ENCODE results near the gene CALN1. TPM values are rescaled to one million over a fixed set of nuclear protein-coding genes. Genes with fewer than 3 reads are reported as not detected.
"Not testable (repeated sequence)": the region's sequence is repeated elsewhere in the genome, so short reads cannot be mapped to it uniquely, and the experiment has no call there.

Gene CALN1
- polyA plus RNA-seq, 1 donor from 2014 or later = not detected

- Mint-ChIP-seq H3K9me3 (peaks cover 0 to 5% (median 2%) of the 10 kb centered on the region in 3 donors), H3K27me3 (no peaks in the 10 kb centered on the region), H3K4me3 (no peak overlapping the region), H3K36me3 (peaks cover 2% of the 10 kb centered on the region), H3K27ac (no peak overlapping the region), H3K4me1 (no peaks in the 10 kb centered on the region)
Measured at GRCh38 chr7:71857338-71857737, 554.8 kb downstream of the CALN1 start.

DNA sequence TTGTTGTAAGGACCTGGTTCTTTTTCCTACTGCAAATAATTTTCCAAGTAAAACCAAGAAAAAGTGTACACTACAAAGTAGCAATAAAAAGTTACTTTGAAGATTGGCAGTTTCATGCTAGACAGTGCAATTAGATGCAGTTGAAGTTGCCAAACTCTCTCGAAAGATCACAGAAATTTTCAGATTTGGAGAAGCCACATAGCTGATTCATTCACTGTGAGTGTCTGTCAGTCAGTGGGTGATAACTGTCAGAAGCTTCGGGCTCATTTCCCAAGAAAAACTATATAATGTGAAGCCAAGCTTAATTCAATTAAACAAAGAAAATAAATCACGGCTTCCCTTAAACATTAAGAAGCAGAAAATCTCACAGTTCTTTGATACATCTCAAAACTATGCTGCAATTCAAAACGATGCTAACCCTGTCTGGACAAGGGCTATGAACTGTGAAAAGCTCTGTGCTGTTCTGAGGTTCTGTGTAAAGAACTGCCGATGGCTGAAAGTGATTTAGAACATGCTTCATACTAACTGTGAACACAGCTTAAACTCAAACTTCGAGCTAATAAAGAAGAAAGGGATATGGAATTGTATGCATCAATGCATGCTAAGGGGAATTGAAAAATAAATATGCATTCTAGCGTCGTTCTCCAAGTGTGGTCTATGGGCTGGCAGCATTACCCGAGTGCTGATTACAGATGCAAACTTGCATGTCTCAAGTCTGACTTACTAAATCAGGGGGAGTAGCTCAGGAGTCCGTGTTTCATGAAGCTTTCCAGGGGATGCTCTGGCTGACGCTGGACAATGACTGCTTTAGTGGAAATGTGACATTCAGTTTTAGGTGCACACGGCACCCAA is 557.4 kb downstream of the CALN1 start:
- no peaks in the 10 kb centered on the region for H3K4me1 Mint-ChIP-seq
- H3K9me3 Mint-ChIP-seq = peaks cover 0 to 2% (median 0%) of the 10 kb centered on the region in 3 donors
- peaks cover 2% of the 10 kb centered on the region for H3K36me3 Mint-ChIP-seq
- no peaks in the 10 kb centered on the region for H3K27me3 Mint-ChIP-seq
- no peak overlapping the region for H3K27ac Mint-ChIP-seq
- no peak overlapping the region for H3K4me3 Mint-ChIP-seq

- Mint-ChIP-seq H3K4me1 (no peaks in the 10 kb centered on the region), H3K4me3 (no peak overlapping the region), H3K36me3 (no peaks in the 10 kb centered on the region), H3K9me3 (peaks cover 0 to 2% (median 1%) of the 10 kb centered on the region in 3 donors), H3K27ac (no peak overlapping the region), H3K27me3 (no peaks in the 10 kb centered on the region)
Measured at GRCh38 chr7:71851776-71852498, 560.2 kb downstream of the CALN1 start.

GRCh38 chr7:71846160-71846559 is 566.0 kb downstream of the CALN1 start:
- peaks cover 2 to 12% (median 5%) of the 10 kb centered on the region in 3 donors for H3K9me3 Mint-ChIP-seq
- H3K4me3 Mint-ChIP-seq = no peak overlapping the region
- no peak overlapping the region for H3K27ac Mint-ChIP-seq
- no peaks in the 10 kb centered on the region for H3K27me3 Mint-ChIP-seq
- H3K4me1 Mint-ChIP-seq = no peaks in the 10 kb centered on the region
- H3K36me3 Mint-ChIP-seq = no peaks in the 10 kb centered on the region

GRCh38 chr7:71843676-71844075 is 568.5 kb downstream of the CALN1 start:
- no peaks in the 10 kb centered on the region for H3K36me3 Mint-ChIP-seq
- H3K4me3 Mint-ChIP-seq = no peak overlapping the region
- no peak overlapping the region for H3K27ac Mint-ChIP-seq
- H3K4me1 Mint-ChIP-seq = no peaks in the 10 kb centered on the region
- peaks cover 2 to 16% (median 5%) of the 10 kb centered on the region in 3 donors for H3K9me3 Mint-ChIP-seq
- H3K27me3 Mint-ChIP-seq = no peaks in the 10 kb centered on the region

GRCh38 chr7:71842786-71843185 is 569.4 kb downstream of the CALN1 start:
- no peaks in the 10 kb centered on the region for H3K4me1 Mint-ChIP-seq
- no peak overlapping the region for H3K27ac Mint-ChIP-seq
- H3K4me3 Mint-ChIP-seq = no peak overlapping the region
- no peaks in the 10 kb centered on the region for H3K27me3 Mint-ChIP-seq
- no peaks in the 10 kb centered on the region for H3K36me3 Mint-ChIP-seq
- H3K9me3 Mint-ChIP-seq = peaks cover 2 to 16% (median 5%) of the 10 kb centered on the region in 3 donors

GRCh38 chr7:71842381-71842780 is 569.8 kb downstream of the CALN1 start:
- H3K4me1 Mint-ChIP-seq = no peaks in the 10 kb centered on the region
- H3K9me3 Mint-ChIP-seq = peaks cover 3 to 17% (median 3%) of the 10 kb centered on the region in 3 donors
- no peak overlapping the region for H3K27ac Mint-ChIP-seq
- H3K4me3 Mint-ChIP-seq = no peak overlapping the region
- no peaks in the 10 kb centered on the region for H3K27me3 Mint-ChIP-seq
- H3K36me3 Mint-ChIP-seq = no peaks in the 10 kb centered on the region

DNA sequence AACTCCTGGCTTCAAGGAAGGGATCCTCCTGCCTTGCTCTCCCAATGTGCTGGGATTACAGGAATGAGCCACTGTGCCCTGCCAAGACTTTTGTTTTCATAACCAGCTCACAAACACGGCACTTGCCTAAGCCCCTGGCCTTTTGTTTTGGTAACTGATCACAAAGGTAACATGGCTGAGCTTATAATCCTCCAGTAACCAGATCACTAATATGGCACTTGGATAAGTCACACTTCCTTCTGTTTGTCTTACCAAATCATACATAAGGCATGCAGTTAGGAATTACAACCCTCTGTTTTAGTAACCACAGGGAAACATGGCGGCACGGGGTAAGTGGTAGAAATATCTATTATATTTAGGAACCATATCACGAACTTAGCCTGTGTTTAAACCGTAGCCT is 577.1 kb downstream of the CALN1 start:
- Mint-ChIP-seq H3K27me3 (no peaks in the 10 kb centered on the region), H3K27ac (no peak overlapping the region), H3K9me3 (peaks cover 2 to 11% (median 6%) of the 10 kb centered on the region in 3 donors), H3K4me3 (no peak overlapping the region), H3K36me3 (no peaks in the 10 kb centered on the region), H3K4me1 (no peaks in the 10 kb centered on the region)

GRCh38 chr7:71829515-71829914 is 582.6 kb downstream of the CALN1 start:
- peaks cover 2 to 7% (median 7%) of the 10 kb centered on the region in 3 donors for H3K9me3 Mint-ChIP-seq
- no peaks in the 10 kb centered on the region for H3K27me3 Mint-ChIP-seq
- no peak overlapping the region for H3K27ac Mint-ChIP-seq
- H3K36me3 Mint-ChIP-seq = peaks cover 3% of the 10 kb centered on the region
- no peaks in the 10 kb centered on the region for H3K4me1 Mint-ChIP-seq
- H3K4me3 Mint-ChIP-seq = no peak overlapping the region

DNA sequence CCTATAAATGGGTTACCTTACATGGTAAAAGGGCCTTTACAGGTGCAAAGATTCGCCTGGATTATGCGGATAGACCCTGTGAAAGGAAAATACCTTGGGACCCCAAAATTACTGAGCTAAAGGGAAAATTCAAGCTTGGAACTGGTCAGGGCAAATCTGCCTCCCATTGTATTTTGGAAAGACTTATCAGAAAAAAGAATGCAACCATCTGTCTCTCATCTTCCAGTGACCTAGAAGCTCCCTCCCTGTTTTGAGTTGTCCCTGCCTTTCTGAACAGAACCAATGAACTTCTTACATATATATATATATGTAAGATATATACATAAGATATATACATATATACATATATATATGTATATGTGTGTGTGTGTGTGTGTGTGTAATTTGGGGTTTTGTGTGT is 583.8 kb downstream of the CALN1 start:
- H3K27me3 Mint-ChIP-seq = no peaks in the 10 kb centered on the region
- H3K36me3 Mint-ChIP-seq = peaks cover 3% of the 10 kb centered on the region
- no peak overlapping the region for H3K27ac Mint-ChIP-seq
- peaks cover 4 to 9% (median 7%) of the 10 kb centered on the region in 3 donors for H3K9me3 Mint-ChIP-seq
- no peak overlapping the region for H3K4me3 Mint-ChIP-seq
- no peaks in the 10 kb centered on the region for H3K4me1 Mint-ChIP-seq

DNA sequence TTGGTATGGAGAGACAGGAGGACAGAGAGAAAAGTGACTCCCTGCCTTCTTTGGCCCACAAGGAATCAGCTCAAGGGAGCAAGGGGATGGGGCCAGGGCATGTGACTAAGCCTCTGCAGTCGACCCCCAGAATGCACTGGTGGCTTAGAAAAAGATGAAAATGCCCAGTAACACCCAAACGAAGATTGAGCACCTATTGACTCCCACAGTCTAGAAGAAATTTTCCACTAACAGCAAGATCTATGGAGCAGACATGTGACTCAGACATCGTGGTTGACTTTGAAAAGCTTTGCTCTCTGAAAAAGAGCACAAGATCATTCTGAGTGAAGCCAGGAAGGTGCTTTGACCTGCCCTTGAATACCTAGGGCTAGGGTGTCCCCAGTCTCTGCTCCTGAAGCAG is 586.0 kb downstream of the CALN1 start:
- Mint-ChIP-seq H3K4me1 (no peaks in the 10 kb centered on the region), H3K27me3 (no peaks in the 10 kb centered on the region), H3K9me3 (peaks cover 1 to 7% (median 3%) of the 10 kb centered on the region in 3 donors), H3K4me3 (no peak overlapping the region), H3K36me3 (peaks cover 3% of the 10 kb centered on the region), H3K27ac (no peak overlapping the region)

DNA sequence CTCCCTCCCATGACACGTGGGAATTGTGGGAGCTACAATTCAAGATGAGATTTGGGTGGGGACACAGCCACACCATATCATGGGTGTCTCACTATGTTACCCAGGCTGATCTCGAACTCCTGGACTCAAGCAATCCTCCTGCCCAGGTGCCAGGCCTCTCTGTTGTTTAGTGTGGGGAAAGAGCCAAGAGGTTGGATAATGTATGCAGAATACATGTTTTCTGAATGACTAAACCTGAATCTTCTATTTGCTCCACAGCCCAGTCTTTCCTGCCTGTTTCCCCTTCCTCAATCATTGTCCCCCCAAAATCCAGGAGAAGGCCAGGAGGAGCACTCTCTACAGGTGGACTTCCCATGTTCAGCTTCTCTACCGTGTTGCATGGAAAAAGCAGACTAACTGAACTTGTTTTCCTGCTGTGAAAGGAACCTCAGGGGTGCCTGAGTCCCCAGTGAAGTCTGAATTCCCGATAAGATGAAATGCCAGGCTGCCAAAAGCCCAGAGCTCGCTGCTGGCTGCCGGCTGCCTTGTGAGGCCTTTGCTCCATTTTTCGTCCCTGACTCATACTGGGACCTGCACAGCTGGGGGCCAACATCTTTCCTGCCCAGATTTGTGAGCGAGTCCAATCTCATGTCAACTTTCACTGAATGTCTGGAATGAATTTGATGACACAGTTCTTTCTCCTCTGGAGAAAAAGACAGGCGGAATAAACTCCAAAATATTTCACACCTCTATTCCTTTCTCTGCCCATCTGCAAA is 588.0 kb downstream of the CALN1 start:
- Mint-ChIP-seq H3K27me3 (no peaks in the 10 kb centered on the region), H3K36me3 (peaks cover 3% of the 10 kb centered on the region), H3K9me3 (peaks cover 3 to 7% (median 6%) of the 10 kb centered on the region in 3 donors), H3K27ac (no peak overlapping the region), H3K4me3 (no peak overlapping the region), H3K4me1 (no peaks in the 10 kb centered on the region)

- not testable (repeated sequence) for H3K27me3 Mint-ChIP-seq, H3K4me3 Mint-ChIP-seq, H3K4me1 Mint-ChIP-seq, H3K9me3 Mint-ChIP-seq, H3K27ac Mint-ChIP-seq, H3K36me3 Mint-ChIP-seq
Measured at GRCh38 chr7:71822406-71822805, 589.7 kb downstream of the CALN1 start.

- Mint-ChIP-seq H3K4me1 (peaks cover 0 to 2% (median 0%) of the 10 kb centered on the region in 3 donors), H3K27ac (no peak overlapping the region), H3K36me3 (peaks cover 4% of the 10 kb centered on the region), H3K9me3 (peaks cover 0 to 6% (median 5%) of the 10 kb centered on the region in 3 donors), H3K27me3 (no peaks in the 10 kb centered on the region), H3K4me3 (no peak overlapping the region)
Measured at GRCh38 chr7:71817916-71818315, 594.2 kb downstream of the CALN1 start.

DNA sequence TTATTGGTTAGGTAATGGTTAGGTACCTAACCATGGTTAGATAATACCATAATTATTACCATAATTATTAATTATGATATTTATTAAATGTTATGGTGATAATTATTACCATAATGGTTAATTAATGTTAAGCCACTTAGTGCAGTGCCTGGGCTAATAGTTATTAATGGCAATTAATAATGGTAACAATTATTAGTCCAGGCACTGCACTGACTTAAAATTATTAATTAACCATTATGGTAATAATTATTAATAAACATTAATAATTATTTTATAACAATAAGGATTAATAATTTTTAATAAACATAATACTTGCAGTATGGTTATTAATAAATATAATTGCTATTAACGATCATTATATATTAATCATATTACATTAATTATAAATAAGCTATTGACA is 604.0 kb downstream of the CALN1 start:
- Mint-ChIP-seq H3K27me3 (no peaks in the 10 kb centered on the region), H3K4me1 (no peaks in the 10 kb centered on the region), H3K27ac (no peak overlapping the region), H3K9me3 (peaks cover 2 to 7% (median 7%) of the 10 kb centered on the region in 3 donors), H3K4me3 (no peak overlapping the region), H3K36me3 (no peaks in the 10 kb centered on the region)

Measured in IgD-negative memory B cell (primary cell).